Measurements from ENCODE around the gene SLC2A10. TPM values are rescaled to one million over a fixed set of nuclear protein-coding genes. Genes with fewer than 3 reads are reported as not detected.

Gene SLC2A10
- total RNA-seq, 1 experiment from 2014 or later = not detected

DNA sequence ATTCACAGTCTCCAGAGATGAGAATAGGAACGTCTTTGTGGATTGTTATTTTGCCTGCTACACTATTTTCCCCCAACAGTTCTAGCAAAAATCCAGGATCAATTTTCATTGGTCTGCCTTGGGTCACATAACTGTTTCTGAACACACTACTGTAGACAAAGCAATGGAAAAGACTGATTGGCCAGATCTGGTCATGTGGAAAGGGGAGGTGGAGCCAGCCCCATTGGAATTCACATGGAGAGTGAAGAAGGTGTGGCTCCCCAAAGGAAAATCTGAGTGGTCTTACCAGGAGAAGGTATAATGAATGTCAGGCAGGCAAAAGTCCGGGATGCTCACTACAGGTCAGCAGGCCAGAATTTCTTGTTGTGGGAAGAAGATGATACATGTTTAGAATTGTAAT is 10.7 kb upstream of the SLC2A10 start:
- peak; percentile 29 for DNase-seq (ENCODE audit: low spot score)
- ChIA-PET POLR2A (ENCODE audit: low non-redundant PET) (no interaction called here), CTCF (no interaction called here)
- no TSS peak for BruUV-seq (replicated peaks)
- Histone ChIP-seq H3K36me3 (ENCODE audit: insufficient read depth, low read length, poor library complexity, severe bottlenecking) (no peaks in the 10 kb centered on the region), H3K4me3 (ENCODE audit: low read depth, low read length, poor library complexity, severe bottlenecking) (no peak overlapping the region), H3K9me3 (ENCODE audit: low read depth, low read length, poor library complexity, severe bottlenecking) (no peaks in the 10 kb centered on the region), H3K4me1 (ENCODE audit: insufficient read depth, low read length, poor library complexity, severe bottlenecking) (no peaks in the 10 kb centered on the region), H3K27me3 (replicated peaks; ENCODE audit: insufficient read depth, low read depth, low read length, poor library complexity) (no peaks in the 10 kb centered on the region), H3K27ac (ENCODE audit: low read depth, low read length, poor library complexity, severe bottlenecking) (no peak overlapping the region)
- no peak for TF ChIP-seq EZH2 (IDR thresholded peaks at IDR 0.05; ENCODE audit: borderline replicate concordance, low read depth, low read length, poor library complexity, severe bottlenecking)
- TF ChIP-seq, protein P1, sequence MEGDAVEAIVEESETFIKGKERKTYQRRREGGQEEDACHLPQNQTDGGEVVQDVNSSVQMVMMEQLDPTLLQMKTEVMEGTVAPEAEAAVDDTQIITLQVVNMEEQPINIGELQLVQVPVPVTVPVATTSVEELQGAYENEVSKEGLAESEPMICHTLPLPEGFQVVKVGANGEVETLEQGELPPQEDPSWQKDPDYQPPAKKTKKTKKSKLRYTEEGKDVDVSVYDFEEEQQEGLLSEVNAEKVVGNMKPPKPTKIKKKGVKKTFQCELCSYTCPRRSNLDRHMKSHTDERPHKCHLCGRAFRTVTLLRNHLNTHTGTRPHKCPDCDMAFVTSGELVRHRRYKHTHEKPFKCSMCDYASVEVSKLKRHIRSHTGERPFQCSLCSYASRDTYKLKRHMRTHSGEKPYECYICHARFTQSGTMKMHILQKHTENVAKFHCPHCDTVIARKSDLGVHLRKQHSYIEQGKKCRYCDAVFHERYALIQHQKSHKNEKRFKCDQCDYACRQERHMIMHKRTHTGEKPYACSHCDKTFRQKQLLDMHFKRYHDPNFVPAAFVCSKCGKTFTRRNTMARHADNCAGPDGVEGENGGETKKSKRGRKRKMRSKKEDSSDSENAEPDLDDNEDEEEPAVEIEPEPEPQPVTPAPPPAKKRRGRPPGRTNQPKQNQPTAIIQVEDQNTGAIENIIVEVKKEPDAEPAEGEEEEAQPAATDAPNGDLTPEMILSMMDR (conservative IDR thresholded peaks at IDR 0.05; ENCODE audit: low read depth, low read length) = no peak
- intact Hi-C loops (cut with micrococcal nuclease; ENCODE audit: unreplicated experiment) = no loop called here

GRCh38 chr20:46699651-46700359 is 9.6 kb upstream of the SLC2A10 start:
- peaks cover under 1% of the 10 kb centered on the region for H3K27me3 ChIP-seq (replicated peaks; ENCODE audit: insufficient read depth, low read depth, low read length, poor library complexity)
- no peaks in the 10 kb centered on the region for H3K36me3 ChIP-seq (ENCODE audit: insufficient read depth, low read length, poor library complexity, severe bottlenecking)
- TF ChIP-seq, protein P1 (conservative IDR thresholded peaks at IDR 0.05; ENCODE audit: low read depth, low read length) = peak; percentile 76
- TF ChIP-seq EZH2 (IDR thresholded peaks at IDR 0.05; ENCODE audit: borderline replicate concordance, low read depth, low read length, poor library complexity, severe bottlenecking) = no peak
- H3K4me3 ChIP-seq (ENCODE audit: low read depth, low read length, poor library complexity, severe bottlenecking) = no peak overlapping the region
- H3K9me3 ChIP-seq (ENCODE audit: low read depth, low read length, poor library complexity, severe bottlenecking) = no peaks in the 10 kb centered on the region
- DNase-seq (ENCODE audit: low spot score) = peak; percentile 62
- no peak overlapping the region for H3K27ac ChIP-seq (ENCODE audit: low read depth, low read length, poor library complexity, severe bottlenecking)
- no peaks in the 10 kb centered on the region for H3K4me1 ChIP-seq (ENCODE audit: insufficient read depth, low read length, poor library complexity, severe bottlenecking)
- POLR2A ChIA-PET (ENCODE audit: low non-redundant PET) = no interaction called here
- intact Hi-C loops (cut with micrococcal nuclease; ENCODE audit: unreplicated experiment) = no loop called here
- no TSS peak for BruUV-seq (replicated peaks)
- CTCF ChIA-PET = no interaction called here

DNA sequence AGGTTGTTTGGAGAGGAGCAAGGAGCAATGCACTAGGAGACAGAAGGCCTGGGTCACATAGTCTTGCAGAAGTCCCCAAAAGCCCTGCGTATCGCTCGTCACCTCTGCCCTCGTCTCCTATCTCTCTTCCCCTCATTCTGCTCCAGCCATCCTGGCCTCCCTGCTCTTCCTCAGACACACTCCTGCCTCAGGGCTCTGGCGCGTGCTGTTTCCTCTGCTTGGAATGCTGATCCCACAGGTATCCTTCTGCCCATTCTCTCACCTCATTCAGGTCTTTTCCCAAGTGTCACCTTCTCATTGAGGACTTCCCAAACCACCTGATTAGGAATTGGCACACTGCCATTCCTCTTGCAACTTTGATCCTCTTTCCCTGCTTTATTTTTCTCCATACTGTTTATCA is 9.0 kb upstream of the SLC2A10 start:
- Histone ChIP-seq H3K36me3 (ENCODE audit: insufficient read depth, low read length, poor library complexity, severe bottlenecking) (no peaks in the 10 kb centered on the region), H3K4me3 (ENCODE audit: low read depth, low read length, poor library complexity, severe bottlenecking) (no peak overlapping the region), H3K4me1 (ENCODE audit: insufficient read depth, low read length, poor library complexity, severe bottlenecking) (no peaks in the 10 kb centered on the region), H3K27me3 (replicated peaks; ENCODE audit: insufficient read depth, low read depth, low read length, poor library complexity) (peaks cover 8% of the 10 kb centered on the region), H3K27ac (ENCODE audit: low read depth, low read length, poor library complexity, severe bottlenecking) (no peak overlapping the region), H3K9me3 (ENCODE audit: low read depth, low read length, poor library complexity, severe bottlenecking) (no peaks in the 10 kb centered on the region)
- no peak for DNase-seq (ENCODE audit: low spot score)
- BruUV-seq (replicated peaks) = no TSS peak
- ChIA-PET CTCF (no interaction called here), POLR2A (ENCODE audit: low non-redundant PET) (no interaction called here)
- intact Hi-C loops (cut with micrococcal nuclease; ENCODE audit: unreplicated experiment) = no loop called here
- TF ChIP-seq EZH2 (IDR thresholded peaks at IDR 0.05; ENCODE audit: borderline replicate concordance, low read depth, low read length, poor library complexity, severe bottlenecking) = no peak
- TF ChIP-seq, protein P1 (conservative IDR thresholded peaks at IDR 0.05; ENCODE audit: low read depth, low read length) = no peak
